ENCODE measurements around the gene DPH1. TPM values are rescaled to one million over a fixed set of nuclear protein-coding genes. Genes with fewer than 3 reads are reported as not detected.

The DPH1 gene
- total and polyA plus RNA-seq, 8 donors: 21.8 to 74.4 (median 32.2) TPM

- H3K27ac ChIP-seq: peak overlapping the region in 1 of 4 donors; percentile 80
- TF ChIP-seq CTCF (IDR thresholded peaks at IDR 0.05): no peak
- no peaks in the 10 kb centered on the region for H3K27me3 ChIP-seq
- intact Hi-C loops (cut with DNase I): loop anchor here in 1 of 3 donors (5.0 kb wide), 1 partner anchor 133 kb away; no protein-coding TSS in a partner anchor
- FAIRE-seq: no peak
- H3K4me3 ChIP-seq: no peak overlapping the region
- no peaks in the 10 kb centered on the region for H3K9me3 ChIP-seq
- no peak for ATAC-seq
- 79 to 81% methylated on average over 7 of the region's 7 CpGs for WGBS, 2 donors
- peaks cover 0 to 9% (median 0%) of the 10 kb centered on the region in 3 donors for H3K4me1 ChIP-seq
- peaks cover 0 to 24% (median 11%) of the 10 kb centered on the region in 3 donors for H3K36me3 ChIP-seq
- peak in 1 of 6 donors; percentile 60 for DNase-seq
Observed at GRCh38 chr17:2040219-2040827, 10.4 kb downstream of the DPH1 start.

- intact Hi-C loops (cut with DNase I): loop anchor here in 1 of 3 donors (5.0 kb wide), 1 partner anchor 134 kb away; no protein-coding TSS in a partner anchor
Observed at GRCh38 chr17:2040942-2041560, 11.1 kb downstream of the DPH1 start.

GRCh38 chr17:2041561-2042389 is 11.8 kb downstream of the DPH1 start, which contains the start of gene OVCA2:
Gene OVCA2, plus strand, starts transcription at chr17:2042022. Its CDS starts 26 bp downstream, at chr17:2042048.
- Histone ChIP-seq H3K36me3 (peaks cover 0 to 11% (median under 1%) of the 10 kb centered on the region in 3 donors), H3K9me3 (no peaks in the 10 kb centered on the region), H3K27ac (peak within 1 kb of the TSS; percentile 76 to 89 (median 79)), H3K4me3 (peak within 1 kb of the TSS; percentile 63 to 81 (median 68)), H3K27me3 (no peaks in the 10 kb centered on the region), H3K4me1 (peaks cover 0 to 9% (median 0%) of the 10 kb centered on the region in 3 donors)
- no peak for FAIRE-seq
- WGBS, 2 donors: 0 to 1% methylated on average over 75 to 93 of the region's 93 CpGs
- intact Hi-C loops (cut with DNase I): loop anchor here in 1 of 3 donors (5.0 kb wide), 1 partner anchor 134 kb away; no protein-coding TSS in a partner anchor
- peak; percentile 95 to 99 (median 96) for DNase-seq
- peak; percentile 94 to 97 (median 96) for ATAC-seq
- TF ChIP-seq CTCF (IDR thresholded peaks at IDR 0.05): peak in 1 of 4 donors; percentile 17

More at GRCh38 chr17:2040942-2041560, 11.1 kb downstream of the DPH1 start:
- ATAC-seq (peak in 1 of 4 donors; percentile 0), FAIRE-seq (no peak), DNase-seq (peak in 2 of 6 donors; percentile 61 to 64)
- H3K4me3 ChIP-seq: peak overlapping the region; percentile 63 to 81 (median 68)
- no peaks in the 10 kb centered on the region for H3K27me3 ChIP-seq
- peak overlapping the region; percentile 76 to 89 (median 79) for H3K27ac ChIP-seq
- no peaks in the 10 kb centered on the region for H3K9me3 ChIP-seq
- WGBS, 2 donors: 52 to 55% methylated on average over 14 to 16 of the region's 16 CpGs
- peaks cover 0 to 18% (median 8%) of the 10 kb centered on the region in 3 donors for H3K36me3 ChIP-seq
- TF ChIP-seq CTCF (IDR thresholded peaks at IDR 0.05): no peak
- H3K4me1 ChIP-seq: peaks cover 0 to 9% (median 0%) of the 10 kb centered on the region in 3 donors

- TF ChIP-seq CTCF (IDR thresholded peaks at IDR 0.05): no peak
- Histone ChIP-seq H3K36me3 (peaks cover 0 to 4% (median 0%) of the 10 kb centered on the region in 3 donors), H3K27ac (peak overlapping the region; percentile 76 to 89 (median 79)), H3K27me3 (no peaks in the 10 kb centered on the region), H3K9me3 (no peaks in the 10 kb centered on the region), H3K4me3 (peak overlapping the region; percentile 63 to 81 (median 68)), H3K4me1 (peaks cover 0 to 9% (median 0%) of the 10 kb centered on the region in 3 donors)
- FAIRE-seq (no peak), ATAC-seq (peak; percentile 2 to 12 (median 6)), DNase-seq (no peak)
- intact Hi-C loops (cut with DNase I): loop anchor here in 1 of 3 donors (5.0 kb wide), 1 partner anchor 135 kb away; no protein-coding TSS in a partner anchor
- 17 to 18% methylated on average over 17 of the region's 17 CpGs for WGBS, 2 donors
Observed at GRCh38 chr17:2042390-2042847, 12.5 kb downstream of the DPH1 start.

Data from pancreas (tissue), 10 donors.